MCF 10A (cell line): ENCODE results near the gene TTC16. TPM values are rescaled to one million over a fixed set of nuclear protein-coding genes. Genes with fewer than 3 reads are reported as not detected.

Source experiments
- BruUV-seq: library from RNA; stranded (reverse); fragments of 400-500 nt; replicated peaks from 2 replicates; lab custom pipeline; 2021; lab: Mats Ljungman, UMichigan
- CTCF ChIA-PET: fragments of 300-600 bp; sonication (Branson Sonifier 250); formaldehyde crosslinking; extraction: SDS; loops from one replicate; lab custom pipeline; 2021; ENCODE audit warnings: antibody characterized with exemption, inconsistent platforms; lab: Yijun Ruan, JAX
- POLR2A ChIA-PET: fragments of 300-600, 350-650 bp; sonication (Branson Sonifier 250); formaldehyde crosslinking; extraction: SDS; loops from one replicate; lab custom pipeline; 2020; ENCODE audit warnings: antibody characterized with exemption, inconsistent platforms; lab: Yijun Ruan, JAX
- DNase-seq: peaks from one replicate; pipeline ENCODE4 v3.0.0-alpha.2; 2018; ENCODE audit not compliant: unreplicated experiment
- H3K27ac Mint-ChIP-seq: one replicate; pipeline ENCODE4 v1.8.0; 2022; ENCODE audit warnings: mild to moderate bottlenecking, low read depth, mixed read lengths; ENCODE audit not compliant: unreplicated experiment
- H3K27me3 Mint-ChIP-seq: one replicate; pipeline ENCODE4 v1.8.0; 2022; ENCODE audit warnings: mixed read lengths; ENCODE audit not compliant: insufficient read depth, unreplicated experiment
- H3K36me3 Mint-ChIP-seq: one replicate; pipeline ENCODE4 v1.8.0; 2022; ENCODE audit warnings: mild to moderate bottlenecking, moderate library complexity, mixed read lengths; ENCODE audit not compliant: insufficient read depth, unreplicated experiment
- H3K4me1 Mint-ChIP-seq: one replicate; pipeline ENCODE4 v1.8.0; 2022; ENCODE audit warnings: mixed read lengths; ENCODE audit not compliant: insufficient read depth, unreplicated experiment
- H3K4me3 Mint-ChIP-seq: one replicate; pipeline ENCODE4 v1.8.0; 2022; ENCODE audit warnings: mild to moderate bottlenecking, moderate library complexity, mixed read lengths; ENCODE audit not compliant: unreplicated experiment
- H3K9me3 Mint-ChIP-seq: one replicate; pipeline ENCODE4 v1.8.0; 2022; ENCODE audit warnings: mixed read lengths; ENCODE audit not compliant: unreplicated experiment
- CTCF ChIP-seq: fragments of 200-600 bp; IDR thresholded peaks from one replicate; pipeline ENCODE4 v1.8.0; 2022; ENCODE audit warnings: antibody characterized with exemption, mild to moderate bottlenecking; ENCODE audit not compliant: unreplicated experiment
- intact Hi-C: fragments of 100-400 bp; cut with micrococcal nuclease; formaldehyde crosslinking; loops from 2 replicates; pipeline ENCODE4 v1.14.1; 2022
- total RNA-seq: library from RNA; stranded (reverse); gene quantifications from 2 replicates; pipeline ENCODE4 v1.2.3, GENCODE V29; 2022

The TTC16 gene
- total RNA-seq, 1 experiment from 2014 or later, result 0.19 TPM

GRCh38 chr9:127693143-127693542 lies 22.7 kb upstream of the TTC16 start:
- TF ChIP-seq CTCF, result no peak
- no peaks in the 10 kb centered on the region for H3K27me3 Mint-ChIP-seq
- no TSS peak for BruUV-seq
- no peak overlapping the region for H3K27ac Mint-ChIP-seq
- ChIA-PET POLR2A (interaction anchor here (0.9 to 1.2 kb wide), 3 partner anchors 12 to 56 kb away, joined by 3 read pairs; no protein-coding TSS in a partner anchor), CTCF (no interaction called here)
- H3K9me3 Mint-ChIP-seq, result no peaks in the 10 kb centered on the region
- intact Hi-C loops, result no loop called here
- no peak overlapping the region for H3K4me3 Mint-ChIP-seq
- no peak for DNase-seq
- H3K4me1 Mint-ChIP-seq, result no peaks in the 10 kb centered on the region
- peaks cover 3% of the 10 kb centered on the region for H3K36me3 Mint-ChIP-seq

DNA sequence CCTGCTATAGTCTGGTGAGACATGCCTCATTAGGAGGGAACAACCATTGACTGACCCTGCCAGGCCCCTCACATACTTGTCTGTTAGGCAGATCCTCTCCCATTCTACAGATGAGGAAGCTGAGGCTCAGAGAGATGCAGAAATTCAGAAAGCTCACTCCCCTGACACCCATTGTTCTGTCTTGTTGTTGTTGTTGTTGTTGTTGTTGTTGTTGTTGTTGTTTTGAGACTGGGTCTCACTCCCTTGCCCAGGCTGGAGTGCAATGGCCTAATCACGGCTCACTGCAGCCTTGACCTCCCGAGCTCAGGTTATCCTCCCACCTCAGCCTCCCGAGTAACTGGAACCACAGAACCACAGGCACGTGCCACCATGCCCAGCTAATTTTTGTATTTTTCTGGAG lies 22.2 kb upstream of the TTC16 start:
- no peak overlapping the region for H3K4me3 Mint-ChIP-seq
- no peaks in the 10 kb centered on the region for H3K4me1 Mint-ChIP-seq
- intact Hi-C loops, result no loop called here
- H3K27me3 Mint-ChIP-seq, result no peaks in the 10 kb centered on the region
- TF ChIP-seq CTCF, result no peak
- ChIA-PET POLR2A (interaction anchor here (0.8 kb wide), 1 partner anchor 12 kb away, joined by 4 read pairs; no protein-coding TSS in a partner anchor), CTCF (interaction anchor here (0.6 kb wide), 1 partner anchor 103 kb away, joined by 3 read pairs; no protein-coding TSS in a partner anchor)
- no peak overlapping the region for H3K27ac Mint-ChIP-seq
- no peaks in the 10 kb centered on the region for H3K9me3 Mint-ChIP-seq
- no TSS peak for BruUV-seq
- DNase-seq, result no peak
- H3K36me3 Mint-ChIP-seq, result peaks cover 7% of the 10 kb centered on the region

GRCh38 chr9:127694890-127695720 lies 20.8 kb upstream of the TTC16 start:
- intact Hi-C loops, result no loop called here
- no peak for TF ChIP-seq CTCF
- Mint-ChIP-seq H3K27ac (no peak overlapping the region), H3K4me1 (peaks cover 7% of the 10 kb centered on the region), H3K36me3 (peaks cover 7% of the 10 kb centered on the region), H3K27me3 (no peaks in the 10 kb centered on the region), H3K9me3 (no peaks in the 10 kb centered on the region), H3K4me3 (no peak overlapping the region)
- ChIA-PET CTCF (no interaction called here), POLR2A (no interaction called here)
- BruUV-seq, result no TSS peak
- no peak for DNase-seq

DNA sequence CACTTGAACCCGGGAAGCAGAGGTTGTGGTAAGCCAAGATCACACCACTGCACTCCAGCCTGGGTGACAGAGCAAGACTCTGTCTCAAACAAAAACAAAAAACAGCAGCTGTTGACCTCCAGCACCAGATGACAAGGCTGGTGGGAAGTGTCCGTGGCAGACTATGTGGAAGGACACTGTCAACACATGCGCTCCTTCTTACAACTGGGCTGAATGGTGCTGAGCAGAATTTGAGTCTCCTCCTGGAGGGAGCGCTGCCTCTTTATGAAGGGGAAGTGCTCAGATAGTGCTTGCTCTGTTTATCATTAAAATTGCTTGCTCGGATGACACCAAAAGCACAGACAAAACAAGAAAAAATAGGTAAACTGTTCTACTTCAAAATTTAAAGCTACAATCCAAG lies 18.3 kb upstream of the TTC16 start:
- H3K36me3 Mint-ChIP-seq, result peaks cover 13% of the 10 kb centered on the region
- H3K4me1 Mint-ChIP-seq, result peaks cover 7% of the 10 kb centered on the region
- no peak for TF ChIP-seq CTCF
- BruUV-seq, result no TSS peak
- intact Hi-C loops, result no loop called here
- CTCF ChIA-PET, result no interaction called here
- no peaks in the 10 kb centered on the region for H3K9me3 Mint-ChIP-seq
- no peak for DNase-seq
- H3K27ac Mint-ChIP-seq, result no peak overlapping the region
- POLR2A ChIA-PET, result interaction anchor here (0.7 kb wide), 1 partner anchor 44 kb away, joined by 4 read pairs; no protein-coding TSS in a partner anchor
- no peak overlapping the region for H3K4me3 Mint-ChIP-seq
- no peaks in the 10 kb centered on the region for H3K27me3 Mint-ChIP-seq
